HL-60 (cell line): Measurements from ENCODE around the gene NUTM2B.
"Not testable (repeated sequence)": the region's sequence is repeated elsewhere in the genome, so short reads cannot be mapped to it uniquely, and the experiment has no call there.

Source experiments
- CTCF ChIP-seq: IDR thresholded peaks from one replicate; pipeline ENCODE4 v1.5.1; 2011; ENCODE audit warnings: low read length, control low read depth, inconsistent platforms; ENCODE audit not compliant: insufficient read depth
- GABPA ChIP-seq: IDR thresholded peaks from 2 replicates; pipeline ENCODE4 v1.6.1; 2012; ENCODE audit warnings: low read depth
- POLR2AphosphoS5 ChIP-seq: IDR thresholded peaks from 2 replicates; pipeline ENCODE4 v1.6.1; 2012; ENCODE audit warnings: low read depth
- SPI1 ChIP-seq: IDR thresholded peaks from 2 replicates; pipeline ENCODE4 v1.6.1; 2012; ENCODE audit warnings: low read depth, mild to moderate bottlenecking, borderline replicate concordance

DNA sequence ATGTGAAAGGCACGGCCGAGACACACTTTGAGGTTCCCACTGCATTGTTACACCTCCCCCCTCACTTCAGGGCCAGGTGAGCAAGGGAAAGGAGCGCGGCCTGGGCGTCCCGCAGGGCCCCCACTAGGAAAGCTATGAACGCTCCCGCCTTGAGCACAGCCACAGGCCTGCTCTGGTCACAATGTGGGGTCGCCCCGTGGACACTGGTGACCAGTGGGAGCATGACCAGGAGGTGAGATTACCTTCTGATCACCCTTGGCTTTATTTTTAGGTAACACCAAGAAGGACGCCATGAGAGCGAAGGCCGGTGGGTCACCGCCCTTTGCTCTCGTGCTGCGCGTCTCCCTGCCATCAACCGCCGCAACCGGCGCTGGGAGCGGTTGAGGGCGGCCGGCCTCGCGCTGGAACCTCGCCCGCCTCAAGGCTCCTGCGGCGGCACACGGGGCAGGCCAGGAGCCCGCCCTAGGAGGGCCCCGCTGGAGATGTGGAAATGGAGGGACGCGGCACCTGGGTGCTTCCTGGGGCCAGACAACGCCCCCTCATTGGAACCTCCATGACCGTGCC is 2.6 kb upstream of the NUTM2B start:
- TF ChIP-seq POLR2AphosphoS5, CTCF, SPI1, GABPA: not testable (repeated sequence)
